Body of pancreas (tissue), 4 donors: ENCODE measurements around the gene SYNJ2.

Source experiments
- POLR2A ChIP-seq, 3 donors: fragments of 450-650 bp; IDR thresholded peaks; one replicate each; pipeline ENCODE4 v1.6.1; 2016; ENCODE audit warnings: antibody characterized with exemption in 3 of 3, mild to moderate bottlenecking in 2 of 3
- TF ChIP-seq, protein P1 (sequence below), 7 experiments: fragments of 450-650 bp in 4 of 7; fragments of 200-600 bp in 3 of 7; sonication (generic) in 3 of 7; IDR thresholded peaks; one replicate each; pipeline ENCODE4 v1.5.1; 2016 to 2019; ENCODE audit warnings: antibody characterized with exemption in 7 of 7

DNA sequence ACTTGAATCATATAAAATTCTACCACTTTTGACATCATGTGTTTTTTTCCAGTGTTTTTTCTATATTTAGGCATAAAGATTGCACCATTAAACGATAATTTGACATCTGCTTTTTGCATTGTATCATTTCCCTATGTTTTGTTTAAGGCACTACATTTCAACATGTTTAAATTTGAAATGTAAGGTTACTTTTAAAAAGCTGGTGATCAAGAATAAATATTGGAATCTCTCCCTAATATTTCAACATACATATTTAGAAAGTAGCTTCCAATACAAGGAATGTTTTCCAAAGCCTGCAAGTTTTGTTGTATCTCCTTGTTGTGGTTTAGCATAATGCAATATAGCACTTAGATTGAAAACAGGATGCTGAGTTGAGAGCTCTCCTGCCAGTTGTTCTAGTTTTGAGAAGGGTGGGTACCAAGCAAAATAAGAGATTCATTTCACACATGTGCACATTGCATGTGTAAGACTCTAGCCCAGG is 76.5 kb downstream of the SYNJ2 start:
- TF ChIP-seq, protein P1, sequence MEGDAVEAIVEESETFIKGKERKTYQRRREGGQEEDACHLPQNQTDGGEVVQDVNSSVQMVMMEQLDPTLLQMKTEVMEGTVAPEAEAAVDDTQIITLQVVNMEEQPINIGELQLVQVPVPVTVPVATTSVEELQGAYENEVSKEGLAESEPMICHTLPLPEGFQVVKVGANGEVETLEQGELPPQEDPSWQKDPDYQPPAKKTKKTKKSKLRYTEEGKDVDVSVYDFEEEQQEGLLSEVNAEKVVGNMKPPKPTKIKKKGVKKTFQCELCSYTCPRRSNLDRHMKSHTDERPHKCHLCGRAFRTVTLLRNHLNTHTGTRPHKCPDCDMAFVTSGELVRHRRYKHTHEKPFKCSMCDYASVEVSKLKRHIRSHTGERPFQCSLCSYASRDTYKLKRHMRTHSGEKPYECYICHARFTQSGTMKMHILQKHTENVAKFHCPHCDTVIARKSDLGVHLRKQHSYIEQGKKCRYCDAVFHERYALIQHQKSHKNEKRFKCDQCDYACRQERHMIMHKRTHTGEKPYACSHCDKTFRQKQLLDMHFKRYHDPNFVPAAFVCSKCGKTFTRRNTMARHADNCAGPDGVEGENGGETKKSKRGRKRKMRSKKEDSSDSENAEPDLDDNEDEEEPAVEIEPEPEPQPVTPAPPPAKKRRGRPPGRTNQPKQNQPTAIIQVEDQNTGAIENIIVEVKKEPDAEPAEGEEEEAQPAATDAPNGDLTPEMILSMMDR (IDR thresholded peaks at IDR 0.05) = no peak
- TF ChIP-seq POLR2A (IDR thresholded peaks at IDR 0.05) = no peak
